Type B pancreatic cell (in vitro differentiated cells): ENCODE measurements around the gene GRWD1. TPM values are rescaled to one million over a fixed set of nuclear protein-coding genes. Genes with fewer than 3 reads are reported as not detected.
A peak's percentile ranks its signal among the peaks of the same experiment; 100 is the strongest.

Experiments used
- DNase-seq: peaks from one replicate; pipeline ENCODE4 v3.0.0; 2021; ENCODE audit warnings: mixed read lengths; ENCODE audit not compliant: unreplicated experiment; ENCODE audit errors: extremely low spot score
- H3K27ac Mint-ChIP-seq: 2 replicates; pipeline ENCODE4 v1.8.0; 2021; ENCODE audit warnings: mild to moderate bottlenecking, mixed read lengths
- H3K27me3 Mint-ChIP-seq: 2 replicates; pipeline ENCODE4 v1.8.0; 2021; ENCODE audit warnings: mixed read lengths
- H3K36me3 Mint-ChIP-seq: 2 replicates; pipeline ENCODE4 v1.8.0; 2021; ENCODE audit warnings: mixed read lengths
- H3K4me1 Mint-ChIP-seq: one replicate; pipeline ENCODE4 v1.8.0; 2021; ENCODE audit warnings: mixed read lengths; ENCODE audit not compliant: unreplicated experiment
- H3K4me3 Mint-ChIP-seq: 2 replicates; pipeline ENCODE4 v1.8.0; 2021; ENCODE audit warnings: mild to moderate bottlenecking, mixed read lengths
- H3K9me3 Mint-ChIP-seq: 2 replicates; pipeline ENCODE4 v1.8.0; 2021; ENCODE audit warnings: mixed read lengths
- CTCF ChIP-seq: fragments of 200-600 bp; sonication (generic); conservative IDR thresholded peaks from 2 replicates; pipeline ENCODE4 v1.5.0; 2021; ENCODE audit warnings: antibody characterized with exemption, mild to moderate bottlenecking
- total RNA-seq: library from RNA; stranded (reverse); gene quantifications from 2 replicates; pipeline ENCODE4 v1.2.1, GENCODE V29; 2021; ENCODE audit warnings: low replicate concordance

GRWD1 gene
- total RNA-seq, 1 donor from 2014 or later: 44.0 TPM

- Mint-ChIP-seq H3K4me3 (no peak overlapping the region), H3K27ac (no peak overlapping the region), H3K36me3 (peaks cover 20% of the 10 kb centered on the region), H3K9me3 (no peaks in the 10 kb centered on the region), H3K27me3 (no peaks in the 10 kb centered on the region), H3K4me1 (no peaks in the 10 kb centered on the region)
- DNase-seq: no peak
- TF ChIP-seq CTCF: no peak
Measured at GRCh38 chr19:48478339-48479256, 32.8 kb downstream of the GRWD1 start.

- H3K27ac Mint-ChIP-seq: peak overlapping the region; percentile 83
- H3K27me3 Mint-ChIP-seq: no peaks in the 10 kb centered on the region
- H3K4me1 Mint-ChIP-seq: peaks cover 5% of the 10 kb centered on the region
- DNase-seq: no peak
- H3K9me3 Mint-ChIP-seq: no peaks in the 10 kb centered on the region
- no peak for TF ChIP-seq CTCF
- no peak overlapping the region for H3K4me3 Mint-ChIP-seq
- H3K36me3 Mint-ChIP-seq: peaks cover 20% of the 10 kb centered on the region
Measured at GRCh38 chr19:48479686-48480085, 33.9 kb downstream of the GRWD1 start.

GRCh38 chr19:48480183-48480557 is 34.4 kb downstream of the GRWD1 start:
- Mint-ChIP-seq H3K36me3 (peaks cover 18% of the 10 kb centered on the region), H3K27ac (no peak overlapping the region), H3K9me3 (no peaks in the 10 kb centered on the region), H3K4me1 (peaks cover 5% of the 10 kb centered on the region), H3K27me3 (no peaks in the 10 kb centered on the region), H3K4me3 (no peak overlapping the region)
- no peak for DNase-seq
- no peak for TF ChIP-seq CTCF

- no peak overlapping the region for H3K4me3 Mint-ChIP-seq
- no peaks in the 10 kb centered on the region for H3K9me3 Mint-ChIP-seq
- H3K4me1 Mint-ChIP-seq: peaks cover 5% of the 10 kb centered on the region
- no peaks in the 10 kb centered on the region for H3K27me3 Mint-ChIP-seq
- DNase-seq: no peak
- H3K36me3 Mint-ChIP-seq: peaks cover 12% of the 10 kb centered on the region
- no peak for TF ChIP-seq CTCF
- H3K27ac Mint-ChIP-seq: peak overlapping the region; percentile 58
Measured at GRCh38 chr19:48480558-48481500, 35.0 kb downstream of the GRWD1 start.

- no peak overlapping the region for H3K4me3 Mint-ChIP-seq
- no peak for TF ChIP-seq CTCF
- DNase-seq: no peak
- H3K27me3 Mint-ChIP-seq: no peaks in the 10 kb centered on the region
- peak overlapping the region; percentile 39 for H3K27ac Mint-ChIP-seq
- peaks cover 11% of the 10 kb centered on the region for H3K36me3 Mint-ChIP-seq
- peaks cover 5% of the 10 kb centered on the region for H3K4me1 Mint-ChIP-seq
- H3K9me3 Mint-ChIP-seq: no peaks in the 10 kb centered on the region
Measured at GRCh38 chr19:48481846-48482639, 36.3 kb downstream of the GRWD1 start.
